SK-N-SH (cell line): ENCODE data around the gene CSF2RB. TPM values are rescaled to one million over a fixed set of nuclear protein-coding genes. Genes with fewer than 3 reads are reported as not detected.

Source experiments
- CTCF ChIA-PET: fragments of 300-600, 350-600 bp; formaldehyde crosslinking; extraction: SDS; loops from one replicate; lab custom pipeline; 2021; lab: Yijun Ruan, JAX
- POLR2A ChIA-PET: fragments of 350-600 bp; sonication (Branson Sonifier 250); formaldehyde crosslinking; extraction: SDS; loops from one replicate; lab custom pipeline; 2020; ENCODE audit warnings: antibody characterized with exemption, inconsistent platforms; lab: Yijun Ruan, JAX
- DNase-seq: peaks from one replicate; pipeline ENCODE4 v3.0.0; 2012
- H2AFZ ChIP-seq: fragments of 200-600 bp; sonication (generic); 2 replicates; pipeline ENCODE4 v1.8.1; 2016; ENCODE audit warnings: antibody characterized with exemption, mild to moderate bottlenecking, low read depth
- H3F3A ChIP-seq: fragments of 200-600 bp; sonication (generic); replicated peaks from 2 replicates; pipeline ENCODE3; 2016; ENCODE audit warnings: antibody characterized with exemption, mild to moderate bottlenecking; ENCODE audit not compliant: insufficient read depth
- H3K27ac ChIP-seq, 2 experiments: fragments of 200-500 bp in 1 of 2; fragments of 200-600 bp in 1 of 2; sonication (Bioruptor generic) in 1 of 2; sonication (generic), shearing (Covaris generic) in 1 of 2; 2 replicates each; pipeline versions ENCODE4 v1.5.1 to v1.6.1; 2014 to 2016; ENCODE audit warnings: low read depth in 2 of 2, inconsistent platforms in 1 of 2, low read length in 1 of 2, mild to moderate bottlenecking in 1 of 2, mixed read lengths in 1 of 2
- H3K27me3 ChIP-seq: fragments of 200-600 bp; sonication (generic), shearing (Covaris generic); 2 replicates; pipeline ENCODE4 v1.6.1; 2016; ENCODE audit warnings: mixed run types; ENCODE audit not compliant: insufficient read depth
- H3K36me3 ChIP-seq, 2 experiments: fragments of 200-500 bp in 1 of 2; fragments of 200-600 bp in 1 of 2; sonication (Bioruptor generic) in 1 of 2; sonication (generic) in 1 of 2; replicated peaks in 1 of 2; 2 replicates each; pipeline versions ENCODE3 to v1.5.1; 2014 to 2016; ENCODE audit warnings: low read length in 1 of 2, mild to moderate bottlenecking in 1 of 2; ENCODE audit not compliant: insufficient read depth in 2 of 2, control insufficient read depth in 1 of 2
- H3K4me1 ChIP-seq, 2 experiments: fragments of 200-500 bp in 1 of 2; fragments of 200-600 bp in 1 of 2; sonication (Bioruptor generic) in 1 of 2; sonication (generic), shearing (Covaris generic) in 1 of 2; 2 replicates each; pipeline versions ENCODE4 v1.5.1 to v1.6.1; 2014 to 2016; ENCODE audit warnings: low read depth in 1 of 2, low read length in 1 of 2, mixed run types in 1 of 2; ENCODE audit not compliant: insufficient read depth in 2 of 2, control insufficient read depth in 1 of 2
- H3K4me2 ChIP-seq: fragments of 200-600 bp; sonication (generic), shearing (Covaris generic); 2 replicates; pipeline ENCODE4 v1.6.1; 2017; ENCODE audit warnings: mixed run types
- H3K4me3 ChIP-seq, 2 experiments: fragments of 200-500 bp in 1 of 2; fragments of 200-600 bp in 1 of 2; sonication (Bioruptor generic) in 1 of 2; sonication (generic), shearing (Covaris generic) in 1 of 2; 2 replicates each; pipeline versions ENCODE4 v1.5.1 to v1.8.1; 2014 to 2016; ENCODE audit warnings: low read depth in 2 of 2, inconsistent platforms in 1 of 2, low read length in 1 of 2, mild to moderate bottlenecking in 1 of 2, mixed read lengths in 1 of 2, moderate library complexity in 1 of 2
- H3K79me2 ChIP-seq: fragments of 200-600 bp; sonication (generic); 2 replicates; pipeline ENCODE4 v1.8.1; 2017; ENCODE audit warnings: mild to moderate bottlenecking; ENCODE audit not compliant: insufficient read depth
- H3K9ac ChIP-seq: fragments of 200-600 bp; sonication (generic); 2 replicates; pipeline ENCODE4 v1.6.1; 2017; ENCODE audit warnings: mixed run types
- H3K9me2 ChIP-seq: fragments of 200-600 bp; sonication (generic); 2 replicates; pipeline ENCODE4 v1.6.1; 2017; ENCODE audit warnings: mixed run types
- H3K9me3 ChIP-seq: fragments of 200-600 bp; sonication (generic); 2 replicates; pipeline ENCODE4 v1.6.1; 2017; ENCODE audit warnings: mixed run types, mild to moderate bottlenecking, moderate library complexity
- H4K20me1 ChIP-seq: fragments of 200-600 bp; sonication (generic); 2 replicates; pipeline ENCODE4 v1.6.1; 2017; ENCODE audit warnings: mild to moderate bottlenecking, mixed run types; ENCODE audit not compliant: insufficient read depth
- ELF1 ChIP-seq: IDR thresholded peaks from 2 replicates; pipeline ENCODE4 v1.4.0; 2012
- EZH2phosphoT487 ChIP-seq: fragments of 200-600 bp; sonication (generic); IDR thresholded peaks from 2 replicates; pipeline ENCODE4 v1.6.1; 2017; ENCODE audit warnings: low read depth, mixed run types, mild to moderate bottlenecking, antibody characterized with exemption, moderate library complexity, borderline replicate concordance
- FOSL2 ChIP-seq: IDR thresholded peaks from 2 replicates; pipeline ENCODE4 v1.4.0; 2012; ENCODE audit warnings: low read depth, mild to moderate bottlenecking, moderate library complexity, borderline replicate concordance
- FOXM1 ChIP-seq: IDR thresholded peaks from 2 replicates; pipeline ENCODE4 v1.4.0; 2012; ENCODE audit warnings: low read depth, mild to moderate bottlenecking
- MAX ChIP-seq: IDR thresholded peaks from 2 replicates; pipeline ENCODE4 v1.4.0; 2012; ENCODE audit warnings: low read depth
- MXI1 ChIP-seq: IDR thresholded peaks from 2 replicates; pipeline ENCODE4 v1.6.1; 2012; ENCODE audit warnings: mild to moderate bottlenecking, low read depth, low read length, improper control_type of control experiment
- NFIC ChIP-seq: IDR thresholded peaks from 2 replicates; pipeline ENCODE4 v1.4.0; 2012; ENCODE audit warnings: borderline replicate concordance
- PBX3 ChIP-seq: IDR thresholded peaks from 2 replicates; pipeline ENCODE4; 2012
- RAD21 ChIP-seq: IDR thresholded peaks from 2 replicates; pipeline ENCODE4 v1.6.1; 2012; ENCODE audit warnings: mild to moderate bottlenecking, low read length
- RCOR1 ChIP-seq: fragments of 150-350 bp; IDR thresholded peaks from 2 replicates; pipeline ENCODE4 v1.6.1; 2017; ENCODE audit warnings: antibody characterized with exemption, low read length
- RFX5 ChIP-seq: IDR thresholded peaks from 2 replicates; pipeline ENCODE4 v1.6.1; 2012; ENCODE audit warnings: mild to moderate bottlenecking, improper control_type of control experiment, low read length
- RXRA ChIP-seq: IDR thresholded peaks from 2 replicates; pipeline ENCODE4 v1.4.0; 2012; ENCODE audit warnings: low read depth, mild to moderate bottlenecking, borderline replicate concordance
- SMC3 ChIP-seq: IDR thresholded peaks from 2 replicates; pipeline ENCODE4 v1.6.1; 2012; ENCODE audit warnings: low read depth, low read length, improper control_type of control experiment
- USF2 ChIP-seq: fragments of 150-350 bp; IDR thresholded peaks from 2 replicates; pipeline ENCODE4 v1.6.1; 2017; ENCODE audit warnings: antibody characterized with exemption, low read length, low read depth, borderline replicate concordance
- ZBTB33 ChIP-seq: IDR thresholded peaks from 2 replicates; pipeline ENCODE4 v1.4.0; 2012; ENCODE audit warnings: low read depth, borderline replicate concordance
- WGBS: methylation state at CpG from one replicate; pipeline ENCODE4 v1.1.6; 2017; ENCODE audit warnings: low lambda C conversion rate; 5-methylcytosine and 5-hydroxymethylcytosine counted together
- polyA plus RNA-seq, 3 experiments: library from polyadenylated mRNA; depleted of rRNA; stranded (reverse); fragments of >200 nt; gene quantifications; 2 replicates each; pipeline ENCODE4 v1.2.3, GENCODE V29; 2012

CSF2RB gene
- polyA plus RNA-seq, 1 of the 3 experiments (the other 2 are of a cell fraction): not detected

GRCh38 chr22:36894266-36894665 is 19.2 kb upstream of the CSF2RB start:
- POLR2A ChIA-PET: interaction anchor here (0.6 kb wide), 1 partner anchor 49 kb away, joined by 3 read pairs; no protein-coding TSS in a partner anchor
- H3K4me2 ChIP-seq: no peak overlapping the region
- no peaks in the 10 kb centered on the region for H3K9me3 ChIP-seq
- H3K4me3 ChIP-seq: no peak overlapping the region
- CTCF ChIA-PET: interaction anchor here (0.9 kb wide), 1 partner anchor 23 kb away, joined by 3 read pairs; no protein-coding TSS in a partner anchor
- no peak overlapping the region for H3K27ac ChIP-seq
- H3K9me2 ChIP-seq: no peaks in the 10 kb centered on the region
- no peaks in the 10 kb centered on the region for H3K79me2 ChIP-seq
- H4K20me1 ChIP-seq: no peaks in the 10 kb centered on the region
- no peak for TF ChIP-seq FOXM1
- no peak for TF ChIP-seq RCOR1
- no peak for TF ChIP-seq MXI1
- no peak for TF ChIP-seq NFIC
- TF ChIP-seq RFX5: no peak
- TF ChIP-seq USF2: no peak
- no peak for TF ChIP-seq SMC3
- TF ChIP-seq PBX3: no peak
- TF ChIP-seq FOSL2: no peak
- no peak for TF ChIP-seq EZH2phosphoT487
- no peak for TF ChIP-seq ZBTB33
- TF ChIP-seq RXRA: no peak
- no peak for TF ChIP-seq RAD21
- no peak for TF ChIP-seq ELF1
- TF ChIP-seq MAX: no peak
- TF ChIP-seq, all 33 proteins: peak for 0
- Histone ChIP-seq H3K27me3 (peaks cover 6% of the 10 kb centered on the region; the same call in 1 of the 2 replicates), H3F3A (no peaks in the 10 kb centered on the region), H2AFZ (no peak overlapping the region), H3K4me1 (no peaks in the 10 kb centered on the region), H3K9ac (no peak overlapping the region), H3K36me3 (no peaks in the 10 kb centered on the region)
- 70% methylated on average over 1 of the region's 1 CpG for WGBS
- no peak for DNase-seq
